SH-SY5Y (cell line): ENCODE results near the gene ARHGAP31.

Source experiments
- GATA2 ChIP-seq: IDR thresholded peaks from 2 replicates; pipeline ENCODE4 v1.6.1; 2011; ENCODE audit warnings: mild to moderate bottlenecking, low read depth, low read length
- GATA3 ChIP-seq: IDR thresholded peaks from 2 replicates; pipeline ENCODE4 v1.6.1; 2011; ENCODE audit warnings: low read depth, mild to moderate bottlenecking, low read length, moderate library complexity

DNA sequence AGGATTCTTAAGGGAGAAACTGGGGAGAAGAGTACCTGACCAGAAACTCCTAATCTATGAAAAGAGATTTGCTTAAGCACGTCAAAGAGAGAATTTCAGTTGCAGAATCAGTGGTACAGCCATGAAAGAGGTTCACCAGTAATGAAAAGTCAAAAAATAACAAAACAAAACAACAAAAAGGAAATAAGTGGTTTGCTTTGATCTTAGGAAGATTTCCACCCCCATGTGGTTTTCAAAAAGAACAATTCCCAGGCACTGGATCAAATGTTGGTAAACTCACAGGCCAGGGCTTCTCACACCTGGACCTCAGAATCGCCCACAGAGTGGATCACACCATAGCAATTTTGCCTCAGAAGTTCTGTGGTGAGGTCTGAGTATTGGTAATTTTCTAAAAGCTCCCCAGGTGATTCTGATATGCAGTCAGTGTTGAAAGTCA lies 101.8 kb downstream of the ARHGAP31 start:
- TF ChIP-seq GATA2 (no peak), GATA3 (no peak)
